GM23338 (cell line): Measurements from ENCODE around the gene POLDIP3. TPM values are rescaled to one million over a fixed set of nuclear protein-coding genes. Genes with fewer than 3 reads are reported as not detected.
A peak's percentile ranks its signal among the peaks of the same experiment; 100 is the strongest.
"Not testable (repeated sequence)": the region's sequence is repeated elsewhere in the genome, so short reads cannot be mapped to it uniquely, and the experiment has no call there.

Experiments used
- ATAC-seq: fragments of 200-7000 bp; cut with Tn5 transposase; 3 replicates; pipeline ENCODE4 v1.9.1; 2020
- DNase-seq: peaks from one replicate; pipeline ENCODE4 v3.0.0-alpha.2; 2015; ENCODE audit warnings: low spot score
- H2AFZ ChIP-seq: fragments of 200-600 bp; sonication (generic); 2 replicates; pipeline ENCODE4 v1.8.0; 2016; ENCODE audit warnings: antibody characterized with exemption, mild to moderate bottlenecking, moderate library complexity
- H3F3A ChIP-seq: fragments of 200-600 bp; sonication (generic); replicated peaks from 2 replicates; pipeline ENCODE4 v1.8.0; 2017; ENCODE audit warnings: antibody characterized with exemption, mixed run types, low read depth
- H3K27ac ChIP-seq: fragments of 200-600 bp; sonication (generic); 2 replicates; pipeline ENCODE4 v1.6.1; 2016; ENCODE audit warnings: low read depth
- H3K27me3 ChIP-seq: fragments of 200-600 bp; sonication (generic); 2 replicates; pipeline ENCODE4 v1.8.0; 2016; ENCODE audit warnings: mild to moderate bottlenecking, mixed run types, moderate library complexity; ENCODE audit not compliant: insufficient read depth
- H3K36me3 ChIP-seq: fragments of 200-600 bp; sonication (generic); 2 replicates; pipeline ENCODE4 v1.8.0; 2016; ENCODE audit warnings: mild to moderate bottlenecking; ENCODE audit not compliant: insufficient read depth
- H3K4me1 ChIP-seq: fragments of 200-600 bp; sonication (generic); 2 replicates; pipeline ENCODE4 v1.8.0; 2016; ENCODE audit warnings: mild to moderate bottlenecking, moderate library complexity; ENCODE audit not compliant: insufficient read depth
- H3K4me2 ChIP-seq: fragments of 200-600 bp; sonication (generic); 2 replicates; pipeline ENCODE4 v1.7.1; 2017; ENCODE audit warnings: mixed run types
- H3K4me3 ChIP-seq: fragments of 200-600 bp; sonication (generic); 2 replicates; pipeline ENCODE4 v1.6.1; 2016; ENCODE audit warnings: mixed run types
- H3K79me2 ChIP-seq: fragments of 200-600 bp; sonication (generic); replicated peaks from 2 replicates; pipeline ENCODE4 v1.8.0; 2017; ENCODE audit warnings: mild to moderate bottlenecking; ENCODE audit not compliant: insufficient read depth
- H3K9me2 ChIP-seq: fragments of 200-600 bp; sonication (generic); 2 replicates; pipeline ENCODE4 v1.8.0; 2017; ENCODE audit not compliant: insufficient read depth
- H4K20me1 ChIP-seq: fragments of 200-600 bp; sonication (generic); replicated peaks from 2 replicates; pipeline ENCODE4 v1.8.0; 2017; ENCODE audit warnings: mild to moderate bottlenecking; ENCODE audit not compliant: insufficient read depth
- H3K27ac Mint-ChIP-seq: 2 replicates; pipeline ENCODE4 v1.8.0; 2020; ENCODE audit warnings: inconsistent platforms, mild to moderate bottlenecking, moderate library complexity, mixed read lengths
- H3K27me3 Mint-ChIP-seq: 3 replicates; pipeline ENCODE4 v1.8.0; 2022; ENCODE audit warnings: low read depth, mild to moderate bottlenecking, moderate library complexity, mixed read lengths, inconsistent platforms; ENCODE audit not compliant: insufficient read depth, poor library complexity
- H3K36me3 Mint-ChIP-seq: 3 replicates; pipeline ENCODE4 v1.8.0; 2021; ENCODE audit warnings: low read depth, mild to moderate bottlenecking, inconsistent platforms, moderate library complexity, mixed read lengths
- H3K4me1 Mint-ChIP-seq: 3 replicates; pipeline ENCODE4 v1.8.0; 2020; ENCODE audit warnings: mild to moderate bottlenecking, inconsistent platforms, mixed read lengths
- H3K4me3 Mint-ChIP-seq: 3 replicates; pipeline ENCODE4 v1.8.0; 2021; ENCODE audit warnings: moderate library complexity, mild to moderate bottlenecking, inconsistent platforms, mixed read lengths
- H3K9me3 Mint-ChIP-seq: 3 replicates; pipeline ENCODE4 v1.8.0; 2020; ENCODE audit warnings: moderate library complexity, mild to moderate bottlenecking, inconsistent platforms, mixed read lengths
- polyA plus RNA-seq: library from polyadenylated mRNA; unstranded; fragments of >200 nt; fragmentation: Nextera tagmentation; extraction: Ambion mirVana; gene quantifications from 2 replicates; pipeline ENCODE4 v1.2.1, GENCODE V29; 2016
- total RNA-seq: library from RNA; depleted of rRNA; stranded (reverse); fragments of >200 nt; shearing (Covaris generic); gene quantifications from 2 replicates; pipeline ENCODE4 v1.2.3, GENCODE V29; 2014

POLDIP3 gene
- total and polyA plus RNA-seq, 2 experiments from 2014 or later = 38.2 to 54.3 TPM

DNA sequence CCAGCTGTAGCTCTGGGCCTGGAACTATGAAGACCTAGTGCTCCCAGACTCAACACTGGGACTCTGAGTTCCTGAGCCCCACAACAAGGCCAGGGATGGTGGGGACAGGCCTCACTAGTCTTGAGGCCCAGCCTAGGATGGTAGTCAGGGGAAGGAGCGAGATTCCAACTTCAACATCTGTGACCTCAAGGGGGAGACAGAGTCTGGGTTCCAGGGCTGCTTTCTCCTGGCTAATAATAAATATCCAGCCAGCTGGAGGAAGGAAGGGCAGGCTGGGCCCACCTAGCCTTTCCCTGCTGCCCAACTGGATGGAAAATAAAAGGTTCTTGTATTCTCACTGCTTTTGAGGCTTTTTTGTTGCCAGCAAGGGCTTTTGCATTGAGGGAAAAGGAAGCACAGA, 40.6 kb downstream of the POLDIP3 start:
- not testable (repeated sequence) for H3K27ac Mint-ChIP-seq, H3K4me3 ChIP-seq, H3K4me3 Mint-ChIP-seq, H3K4me2 ChIP-seq, H3K9me2 ChIP-seq, H3K27me3 ChIP-seq, H4K20me1 ChIP-seq, H3K4me1 ChIP-seq, H3K27me3 Mint-ChIP-seq, H3F3A ChIP-seq, H3K9me3 Mint-ChIP-seq, H3K27ac ChIP-seq, ATAC-seq, H3K79me2 ChIP-seq, DNase-seq, H2AFZ ChIP-seq, H3K36me3 ChIP-seq
- H3K36me3 Mint-ChIP-seq = peaks cover 59% of the 10 kb centered on the region
- H3K4me1 Mint-ChIP-seq = peaks cover 15% of the 10 kb centered on the region

DNA sequence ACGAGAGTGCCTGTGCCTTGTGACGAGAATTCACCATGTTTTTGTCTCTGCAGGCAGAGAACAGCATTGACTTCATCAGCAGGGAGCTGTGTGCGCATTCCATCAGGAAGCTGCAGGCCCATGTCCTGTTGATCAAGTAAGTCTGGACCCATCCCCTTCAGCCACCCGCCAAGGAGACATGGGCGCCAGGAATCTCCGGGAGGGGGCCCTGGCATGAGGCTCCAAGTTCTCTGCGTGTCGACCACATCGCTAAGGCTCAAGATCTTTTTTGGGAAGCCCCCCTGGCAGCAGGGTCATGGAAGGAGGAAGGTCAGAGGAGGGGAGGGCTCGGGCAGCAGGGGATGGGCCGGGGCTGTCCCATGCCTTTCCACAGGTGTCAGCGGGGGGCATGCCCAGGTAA, 43.6 kb downstream of the POLDIP3 start:
- Mint-ChIP-seq H3K27ac (peak overlapping the region; percentile 64; the same call in 1 of the 2 replicates), H3K36me3 (peaks cover 40% of the 10 kb centered on the region; the same call in 2 of the 3 replicates)
- peak; percentile 6 for ATAC-seq

DNA sequence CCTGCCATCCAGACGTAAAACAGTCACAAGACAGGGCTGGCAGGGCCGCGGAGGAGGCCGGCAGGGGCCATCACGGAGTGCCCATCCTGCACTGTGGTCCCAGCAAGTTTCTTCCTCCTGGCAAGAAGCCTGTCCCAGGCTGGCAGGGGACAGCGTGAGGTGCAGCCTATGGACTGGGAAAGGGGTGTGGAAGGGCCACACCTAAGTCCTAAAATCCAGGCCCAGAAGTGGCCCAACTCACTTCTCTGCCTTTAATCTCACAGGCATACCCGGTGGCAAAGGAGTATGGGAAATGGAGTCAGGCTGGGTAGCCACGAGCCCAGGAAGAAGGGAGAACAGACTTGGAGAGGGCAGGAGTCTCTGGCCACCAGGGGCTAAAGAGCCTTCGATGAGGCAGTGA, 44.1 kb downstream of the POLDIP3 start:
- not testable (repeated sequence) for H3K36me3 ChIP-seq, H4K20me1 ChIP-seq, H3K4me3 Mint-ChIP-seq, H2AFZ ChIP-seq, H3K9me3 Mint-ChIP-seq, DNase-seq, H3K4me2 ChIP-seq, H3F3A ChIP-seq, H3K79me2 ChIP-seq, H3K9me2 ChIP-seq, H3K27me3 Mint-ChIP-seq, H3K27ac Mint-ChIP-seq, H3K27me3 ChIP-seq, H3K4me3 ChIP-seq, H3K27ac ChIP-seq, H3K4me1 ChIP-seq
- H3K4me1 Mint-ChIP-seq = peaks cover 15% of the 10 kb centered on the region
- peaks cover 40% of the 10 kb centered on the region; the same call in 2 of the 3 replicates for H3K36me3 Mint-ChIP-seq
- ATAC-seq = peak; percentile 34

More for the DNA sequence above, 43.6 kb downstream of the POLDIP3 start:
- not testable (repeated sequence) for H3K4me1 ChIP-seq, H4K20me1 ChIP-seq, H3K4me3 ChIP-seq, DNase-seq, H3K27me3 ChIP-seq, H3K4me3 Mint-ChIP-seq, H2AFZ ChIP-seq, H3F3A ChIP-seq, H3K27me3 Mint-ChIP-seq, H3K27ac ChIP-seq, H3K79me2 ChIP-seq, H3K36me3 ChIP-seq, H3K4me2 ChIP-seq, H3K9me2 ChIP-seq, H3K9me3 Mint-ChIP-seq
- peaks cover 15% of the 10 kb centered on the region for H3K4me1 Mint-ChIP-seq

DNA sequence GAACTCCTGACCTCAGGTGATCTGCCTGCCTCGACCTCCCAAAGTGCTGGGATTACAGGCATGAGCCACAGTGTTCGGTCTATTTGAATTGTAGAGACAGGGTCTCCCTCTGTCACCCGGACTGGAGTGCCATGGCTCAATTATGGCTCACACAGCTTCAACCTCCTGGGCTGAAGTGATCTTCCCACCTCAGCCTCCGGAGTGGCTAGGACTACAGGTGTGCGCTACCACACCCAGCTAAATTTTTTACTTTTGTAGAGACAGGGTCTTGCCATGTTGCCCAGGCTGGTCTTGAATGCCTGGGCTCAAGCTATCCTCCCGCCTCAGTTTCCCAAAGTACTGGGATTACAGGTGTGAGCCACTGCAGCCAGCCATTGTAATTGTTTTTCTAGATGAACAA, 46.7 kb downstream of the POLDIP3 start:
- H3F3A ChIP-seq, H3K4me2 ChIP-seq, H3K4me3 Mint-ChIP-seq, H3K27ac ChIP-seq, H4K20me1 ChIP-seq, ATAC-seq, H3K4me3 ChIP-seq, H3K27ac Mint-ChIP-seq, H3K27me3 ChIP-seq, H3K9me2 ChIP-seq, H2AFZ ChIP-seq, DNase-seq, H3K36me3 ChIP-seq, H3K4me1 ChIP-seq, H3K79me2 ChIP-seq, H3K9me3 Mint-ChIP-seq: not testable (repeated sequence)
- Mint-ChIP-seq H3K27me3 (peaks cover 12% of the 10 kb centered on the region), H3K4me1 (peaks cover 15% of the 10 kb centered on the region), H3K36me3 (peaks cover 26% of the 10 kb centered on the region; the same call in 2 of the 3 replicates)
